NCI-H345 treated with DMSO at 0.1 percent for 48 hours (cell line): ENCODE data around the gene FBXO31.

Experiments
- DNase-seq: peaks from one replicate; lab custom pipeline; 2025; ENCODE audit not compliant: unreplicated experiment; lab: John Stamatoyannopoulos, UW

Gene FBXO31

DNA sequence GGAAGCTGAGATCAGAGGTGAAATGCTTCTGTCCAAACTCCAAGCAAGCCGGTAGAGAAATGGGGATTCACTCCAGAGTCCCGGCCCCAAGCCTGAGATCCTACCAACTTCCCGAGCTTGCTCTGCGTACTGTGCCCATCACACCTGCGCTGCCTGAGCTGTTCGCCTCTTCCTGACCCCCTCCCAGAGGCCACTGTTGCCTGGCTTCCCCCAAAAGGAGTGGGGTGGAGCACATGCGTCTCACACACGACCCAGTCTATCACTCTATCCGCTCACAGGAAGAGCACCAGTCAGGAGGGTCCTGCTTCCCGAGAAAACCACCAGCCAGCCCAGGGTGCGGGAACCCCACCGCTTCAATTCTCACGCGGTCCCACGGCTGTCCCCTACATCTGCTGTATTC is 52.9 kb downstream of the FBXO31 start:
- DNase-seq: no peak

- DNase-seq: no peak
These were observed 53.3 kb downstream of the FBXO31 start for GRCh38 chr16:87330257-87330624.

GRCh38 chr16:87329436-87330256 is 53.9 kb downstream of the FBXO31 start:
- no peak for DNase-seq

DNA sequence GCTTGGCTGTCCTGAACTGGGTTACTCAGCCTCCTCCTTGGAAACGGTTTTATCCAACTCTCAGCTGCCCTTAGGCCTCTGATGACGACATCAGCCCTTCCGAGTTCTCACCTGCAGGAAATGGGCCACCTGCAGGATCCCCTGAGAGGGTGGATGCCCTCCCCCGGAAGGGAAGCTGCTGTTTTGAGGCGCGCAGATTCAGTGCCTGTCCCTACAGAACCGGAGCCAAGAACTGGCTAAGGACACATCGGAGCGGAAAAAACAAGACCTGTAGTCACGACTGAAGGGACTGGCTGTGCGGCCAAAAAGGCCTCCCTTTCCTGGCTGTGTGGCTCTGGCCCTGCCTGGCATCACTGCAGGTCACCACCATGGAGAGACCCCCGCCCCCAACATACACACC is 54.7 kb downstream of the FBXO31 start:
- DNase-seq: no peak

GRCh38 chr16:87327798-87328495 is 55.6 kb downstream of the FBXO31 start:
- DNase-seq: no peak

- no peak for DNase-seq
These were observed 57.4 kb downstream of the FBXO31 start for GRCh38 chr16:87326151-87326571.

DNA sequence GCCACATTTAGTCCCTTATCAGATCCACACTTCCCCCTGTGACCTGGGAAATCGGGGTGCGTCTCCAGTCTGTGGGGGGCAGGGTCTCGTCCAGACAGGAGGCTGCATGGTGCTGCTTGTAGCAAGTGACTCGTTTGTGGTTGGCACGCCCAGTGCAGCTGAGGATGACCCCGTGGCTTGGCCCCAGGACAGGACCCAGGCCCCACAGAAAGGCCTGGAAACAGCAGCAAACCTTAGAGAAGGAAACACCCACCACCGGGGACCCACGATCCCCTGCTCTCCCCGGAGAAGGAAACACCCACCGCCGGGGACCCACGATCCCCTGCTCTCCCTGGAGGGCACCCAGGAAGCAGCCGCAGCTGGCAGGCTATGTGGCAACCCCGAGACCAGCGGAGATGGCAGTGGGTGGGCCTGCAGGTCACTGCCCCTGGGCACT is 58.1 kb downstream of the FBXO31 start:
- DNase-seq: no peak

DNA sequence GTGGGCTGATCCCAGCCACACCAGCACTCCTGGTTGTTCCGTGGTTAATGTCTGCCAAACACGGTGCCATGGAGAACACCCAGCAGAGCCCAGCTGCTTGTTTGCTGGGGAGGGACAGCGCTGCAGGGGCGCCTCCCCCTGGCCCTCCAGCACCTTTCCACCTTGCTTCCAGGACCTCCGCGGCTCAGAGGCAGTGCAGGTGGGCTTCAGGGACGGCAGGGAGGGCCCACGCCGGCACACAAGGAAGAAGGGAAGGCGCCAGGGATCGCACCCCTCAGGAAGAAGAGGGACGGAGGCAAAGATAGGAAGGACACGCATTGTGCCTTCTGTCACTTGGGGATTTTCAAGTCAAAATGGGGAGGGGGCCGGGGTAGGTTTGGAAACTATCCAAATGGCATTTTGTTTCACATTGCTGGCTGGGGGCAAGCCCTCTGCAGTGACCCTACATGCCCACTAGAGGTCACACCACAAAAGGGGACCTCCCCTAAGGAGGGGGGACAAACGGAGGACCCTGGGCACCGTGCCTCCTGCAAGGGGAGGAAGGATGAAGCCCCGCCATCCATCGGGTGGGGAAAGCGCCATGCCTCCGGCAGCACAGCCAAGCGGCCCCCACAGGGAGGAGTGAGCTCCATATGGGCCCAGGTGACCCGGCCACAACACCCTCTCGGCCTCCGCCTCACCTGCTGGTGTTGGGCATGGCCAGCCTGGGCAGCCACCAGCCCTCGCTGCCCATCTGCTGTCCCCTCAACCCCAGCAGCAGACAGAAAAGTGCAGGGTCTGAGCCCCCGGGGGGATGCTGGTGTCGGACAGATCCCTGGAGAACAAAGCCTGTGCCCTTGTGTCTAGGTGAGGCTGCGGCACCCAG is 58.9 kb downstream of the FBXO31 start:
- DNase-seq: no peak

- no peak for DNase-seq
These were observed 59.7 kb downstream of the FBXO31 start for GRCh38 chr16:87323727-87324410.

GRCh38 chr16:87322833-87323726 is 60.5 kb downstream of the FBXO31 start:
- DNase-seq: no peak

DNA sequence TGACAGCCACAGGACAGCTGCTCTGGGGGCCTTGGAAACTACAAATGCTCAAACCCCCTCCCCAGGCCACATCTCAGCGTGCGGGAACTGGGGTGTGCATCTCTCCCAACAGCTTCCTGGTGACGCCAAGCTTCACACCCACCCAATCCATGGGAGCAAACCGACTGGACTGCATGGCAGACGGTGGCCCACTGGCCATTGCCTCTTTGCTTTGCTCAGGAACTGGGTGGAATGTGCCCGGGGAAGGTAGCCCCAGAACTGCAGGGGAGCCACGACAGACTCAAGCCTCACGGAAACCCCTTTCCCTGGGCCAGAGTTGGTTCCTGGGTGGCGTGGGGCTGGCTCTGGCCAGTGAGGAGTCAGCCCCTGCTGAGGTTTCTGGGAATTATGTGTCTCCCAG is 61.2 kb downstream of the FBXO31 start:
- no peak for DNase-seq

GRCh38 chr16:87321336-87322107 is 62.1 kb downstream of the FBXO31 start:
- DNase-seq: no peak

- no peak for DNase-seq
These were observed 62.9 kb downstream of the FBXO31 start for GRCh38 chr16:87320510-87321227.

GRCh38 chr16:87319997-87320491 is 63.5 kb downstream of the FBXO31 start:
- no peak for DNase-seq

DNA sequence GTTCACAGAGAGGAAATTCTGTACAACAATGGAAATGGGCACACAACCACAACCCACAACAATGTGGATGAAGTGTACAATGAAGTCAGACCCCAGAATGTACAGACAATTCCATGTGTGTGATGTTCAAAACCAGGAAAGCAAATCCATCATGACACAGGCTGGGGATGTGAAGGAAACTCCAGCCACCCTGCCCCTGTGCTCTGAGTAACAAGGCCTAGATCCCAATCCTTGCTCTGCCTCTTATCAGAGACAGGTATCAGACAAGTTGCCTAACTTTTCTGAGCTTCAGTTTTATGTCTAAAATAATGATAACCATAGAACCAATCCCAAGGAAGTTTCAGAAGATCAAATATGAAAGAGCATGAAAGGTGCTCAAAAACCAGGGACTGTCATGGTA is 64.6 kb downstream of the FBXO31 start:
- DNase-seq: no peak

GRCh38 chr16:87317750-87318644 is 65.6 kb downstream of the FBXO31 start:
- no peak for DNase-seq
